Heart left ventricle (tissue), 13 donors: Measurements from ENCODE around the gene CMBL.

Experiments used
- CTCF ChIP-seq, 12 donors: fragments of 200-600 bp; sonication (generic) in 4 of 12; IDR thresholded peaks; one replicate each; pipeline versions ENCODE4 v1.5.0 to v1.8.0; 2018 to 2022; ENCODE audit warnings: antibody characterized with exemption in 12 of 12, mild to moderate bottlenecking in 5 of 12
- POLR2A ChIP-seq, 2 donors: fragments of 450-650 bp; IDR thresholded peaks; one replicate each; pipeline ENCODE4 v1.6.1; 2017; ENCODE audit warnings: antibody characterized with exemption in 2 of 2, mild to moderate bottlenecking in 2 of 2, moderate library complexity in 2 of 2
- donor health status: ischemic (EF 13 %, LVEDD 7.1; RV severe dilation, severe dysfunction).
- donor health status: DM: no; HTN: yes; CAD: no.
- donor health status: DM: no; HTN: no; CAD: no.
- donor health status: ischemic (EF 25% LVEDD 6.9; RV normal size, moderate dysfunction).
- donor health status: ischemic (EF 25% LVEDD 5.7; RV mildly dilated, moderate dysfunction).
- donor health status: ischemic (EF 35%, LVEDD 5.7; RV mildly dilated, moderate dysfunction).
- donor health status: nonischemic (EF 11% LVEDD 7.7; RV severe dilation, severe dysfunction).
- donor health status: DM: yes; HTN: yes; CAD: no.
- donor health status: PGD.
- donor health status: ischemic (EF 29% LVEDD 5.4; RV normal size, mild dysfunction).
- donor health status: nonischemic (EF 23%, LVEDD 6.1; RV moderate dilation, normal function).

GRCh38 chr5:10315201-10315600 is 7.5 kb upstream of the CMBL start:
- TF ChIP-seq CTCF (IDR thresholded peaks at IDR 0.05): no peak
- no peak for TF ChIP-seq POLR2A (IDR thresholded peaks at IDR 0.05)
